ENCODE data around the gene PIGQ.

- TF ChIP-seq TAF1 (IDR thresholded peaks at IDR 0.05; ENCODE audit: borderline replicate concordance, low read depth, low read length) (no peak), POLR2AphosphoS5 (IDR thresholded peaks at IDR 0.05; ENCODE audit: low read depth, low read length) (no peak), CTCF (IDR thresholded peaks at IDR 0.05) (no peak), CHD2 (IDR thresholded peaks at IDR 0.05; ENCODE audit: low read length, partially characterized antibody) (no peak), MAX (IDR thresholded peaks at IDR 0.05; ENCODE audit: low read depth) (no peak), RCOR1 (IDR thresholded peaks at IDR 0.05; ENCODE audit: low read length) (no peak), FOXM1 (IDR thresholded peaks at IDR 0.05; ENCODE audit: low read depth) (no peak), NFIC (IDR thresholded peaks at IDR 0.05; ENCODE audit: borderline replicate concordance) (no peak)
- TF ChIP-seq, protein P1, sequence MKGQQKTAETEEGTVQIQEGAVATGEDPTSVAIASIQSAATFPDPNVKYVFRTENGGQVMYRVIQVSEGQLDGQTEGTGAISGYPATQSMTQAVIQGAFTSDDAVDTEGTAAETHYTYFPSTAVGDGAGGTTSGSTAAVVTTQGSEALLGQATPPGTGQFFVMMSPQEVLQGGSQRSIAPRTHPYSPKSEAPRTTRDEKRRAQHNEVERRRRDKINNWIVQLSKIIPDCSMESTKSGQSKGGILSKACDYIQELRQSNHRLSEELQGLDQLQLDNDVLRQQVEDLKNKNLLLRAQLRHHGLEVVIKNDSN (IDR thresholded peaks at IDR 0.05; ENCODE audit: borderline replicate concordance, low read depth) = no peak
Measured at GRCh38 chr16:548586-548985, 21.2 kb upstream of the PIGQ start.
